ENCODE data around the gene RALGPS1. TPM values are rescaled to one million over a fixed set of nuclear protein-coding genes. Genes with fewer than 3 reads are reported as not detected.
A peak's percentile ranks its signal among the peaks of the same experiment; 100 is the strongest.

RALGPS1 gene
- total RNA-seq, 2 donors from 2014 or later, result 15.3 to 79.4 TPM

DNA sequence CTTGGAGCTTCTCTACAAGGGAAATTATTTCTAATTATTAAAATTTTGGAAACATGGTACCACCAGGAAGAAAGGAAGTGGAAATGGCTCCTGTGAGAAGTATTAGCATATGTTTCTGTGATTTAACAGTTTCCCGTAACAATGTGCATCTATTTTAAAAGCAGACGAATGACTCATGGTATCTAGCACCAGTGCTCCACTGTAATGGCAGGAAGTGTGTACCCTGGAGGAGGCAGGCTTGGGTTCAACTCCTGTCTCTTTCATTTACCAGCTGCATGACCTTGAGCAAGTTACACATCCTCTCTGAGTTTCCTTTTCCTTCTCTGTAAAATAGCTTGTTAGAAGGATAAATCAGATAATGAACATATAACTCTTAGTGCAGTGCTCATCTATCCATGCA lies 248.8 kb downstream of the RALGPS1 start:
- WGBS, 2 donors, result 67 to 75% methylated on average over 2 of the region's 2 CpGs
- intact Hi-C loops (cut with DNase I), result no loop called here
- DNase-seq (no peak), ATAC-seq (peak; percentile 18)
- H3K27me3 ChIP-seq, result no peaks in the 10 kb centered on the region
- H3K27ac ChIP-seq, result no peak overlapping the region
- TF ChIP-seq, protein P1, sequence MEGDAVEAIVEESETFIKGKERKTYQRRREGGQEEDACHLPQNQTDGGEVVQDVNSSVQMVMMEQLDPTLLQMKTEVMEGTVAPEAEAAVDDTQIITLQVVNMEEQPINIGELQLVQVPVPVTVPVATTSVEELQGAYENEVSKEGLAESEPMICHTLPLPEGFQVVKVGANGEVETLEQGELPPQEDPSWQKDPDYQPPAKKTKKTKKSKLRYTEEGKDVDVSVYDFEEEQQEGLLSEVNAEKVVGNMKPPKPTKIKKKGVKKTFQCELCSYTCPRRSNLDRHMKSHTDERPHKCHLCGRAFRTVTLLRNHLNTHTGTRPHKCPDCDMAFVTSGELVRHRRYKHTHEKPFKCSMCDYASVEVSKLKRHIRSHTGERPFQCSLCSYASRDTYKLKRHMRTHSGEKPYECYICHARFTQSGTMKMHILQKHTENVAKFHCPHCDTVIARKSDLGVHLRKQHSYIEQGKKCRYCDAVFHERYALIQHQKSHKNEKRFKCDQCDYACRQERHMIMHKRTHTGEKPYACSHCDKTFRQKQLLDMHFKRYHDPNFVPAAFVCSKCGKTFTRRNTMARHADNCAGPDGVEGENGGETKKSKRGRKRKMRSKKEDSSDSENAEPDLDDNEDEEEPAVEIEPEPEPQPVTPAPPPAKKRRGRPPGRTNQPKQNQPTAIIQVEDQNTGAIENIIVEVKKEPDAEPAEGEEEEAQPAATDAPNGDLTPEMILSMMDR (IDR thresholded peaks at IDR 0.05), result no peak
- TF ChIP-seq POLR2A (IDR thresholded peaks at IDR 0.05), result no peak
- H3K4me3 ChIP-seq, result no peak overlapping the region
- H3K36me3 ChIP-seq (replicated peaks in 1 of 2; ENCODE audit: insufficient read depth in 1 of 2, low read depth in 2 of 2), result no peaks in the 10 kb centered on the region
- no peaks in the 10 kb centered on the region for H3K9me3 ChIP-seq
- H3K4me1 ChIP-seq, result no peaks in the 10 kb centered on the region

DNA sequence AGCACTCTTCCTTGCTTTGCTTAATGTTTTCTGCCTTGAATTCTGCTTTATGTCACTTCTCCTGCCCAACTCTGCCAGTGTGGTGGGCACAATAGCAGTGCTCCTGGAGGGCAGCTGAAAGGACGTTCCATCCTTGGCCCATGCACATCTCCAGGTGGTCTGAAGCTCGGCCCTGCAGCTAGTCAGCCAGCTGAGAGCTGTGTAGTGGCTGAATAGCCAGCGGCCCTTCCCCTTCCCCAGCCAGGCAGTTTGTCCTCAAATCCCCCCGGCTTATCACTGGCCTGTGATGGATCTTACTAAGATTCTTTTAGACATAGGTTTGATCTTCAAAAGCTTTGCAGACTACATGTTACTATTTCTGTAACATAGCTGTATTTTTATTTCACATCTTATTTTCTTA lies 250.5 kb downstream of the RALGPS1 start:
- DNase-seq (no peak), ATAC-seq (no peak)
- Histone ChIP-seq H3K27me3 (no peaks in the 10 kb centered on the region), H3K4me3 (no peak overlapping the region), H3K36me3 (replicated peaks in 1 of 2; ENCODE audit: insufficient read depth in 1 of 2, low read depth in 2 of 2) (no peaks in the 10 kb centered on the region), H3K9me3 (no peaks in the 10 kb centered on the region), H3K4me1 (no peaks in the 10 kb centered on the region), H3K27ac (no peak overlapping the region)
- WGBS, 2 donors, result 80 to 91% methylated on average over 4 of the region's 4 CpGs
- intact Hi-C loops (cut with DNase I), result no loop called here
- TF ChIP-seq POLR2A (IDR thresholded peaks at IDR 0.05), result no peak
- TF ChIP-seq, protein P1 (IDR thresholded peaks at IDR 0.05), result no peak

DNA sequence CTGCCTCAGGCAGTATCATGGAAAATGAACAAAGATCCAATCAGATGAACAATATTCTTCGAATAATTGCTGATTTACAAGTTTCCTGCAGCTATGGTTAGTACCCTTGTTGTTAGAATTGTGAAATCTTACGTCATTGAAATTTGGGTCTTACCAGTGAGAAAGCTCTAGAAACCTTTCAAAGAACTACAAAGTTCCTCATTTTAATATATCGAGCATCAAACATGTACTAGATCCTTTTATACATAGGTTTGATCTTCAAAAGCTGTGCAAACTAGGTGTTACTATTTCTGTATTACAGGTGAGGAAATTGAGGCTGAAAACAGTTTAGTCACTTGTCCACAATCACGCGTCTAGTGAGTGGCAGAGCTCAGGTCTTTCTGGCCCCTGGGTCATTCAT lies 251.5 kb downstream of the RALGPS1 start:
- no peak for DNase-seq
- Histone ChIP-seq H3K27me3 (no peaks in the 10 kb centered on the region), H3K4me1 (no peaks in the 10 kb centered on the region), H3K36me3 (replicated peaks in 1 of 2; ENCODE audit: insufficient read depth in 1 of 2, low read depth in 2 of 2) (no peaks in the 10 kb centered on the region), H3K9me3 (no peaks in the 10 kb centered on the region), H3K27ac (no peak overlapping the region), H3K4me3 (no peak overlapping the region)
- TF ChIP-seq POLR2A (IDR thresholded peaks at IDR 0.05), result no peak
- TF ChIP-seq, protein P1 (IDR thresholded peaks at IDR 0.05), result no peak
- no peak for ATAC-seq
- intact Hi-C loops (cut with DNase I), result no loop called here
- 80 to 82% methylated on average over 3 to 5 of the region's 5 CpGs for WGBS, 2 donors

GRCh38 chr9:127166651-127167524 lies 252.3 kb downstream of the RALGPS1 start:
- ATAC-seq (no peak), DNase-seq (no peak)
- Histone ChIP-seq H3K27me3 (no peaks in the 10 kb centered on the region), H3K4me3 (no peak overlapping the region), H3K4me1 (no peaks in the 10 kb centered on the region), H3K36me3 (replicated peaks in 1 of 2; ENCODE audit: insufficient read depth in 1 of 2, low read depth in 2 of 2) (no peaks in the 10 kb centered on the region), H3K27ac (no peak overlapping the region), H3K9me3 (no peaks in the 10 kb centered on the region)
- intact Hi-C loops (cut with DNase I), result no loop called here
- TF ChIP-seq POLR2A (IDR thresholded peaks at IDR 0.05), result no peak
- TF ChIP-seq, protein P1 (IDR thresholded peaks at IDR 0.05), result no peak
- 89 to 92% methylated on average over 12 of the region's 12 CpGs for WGBS, 2 donors
